ENCODE data around the gene STK32B.

The STK32B gene

DNA sequence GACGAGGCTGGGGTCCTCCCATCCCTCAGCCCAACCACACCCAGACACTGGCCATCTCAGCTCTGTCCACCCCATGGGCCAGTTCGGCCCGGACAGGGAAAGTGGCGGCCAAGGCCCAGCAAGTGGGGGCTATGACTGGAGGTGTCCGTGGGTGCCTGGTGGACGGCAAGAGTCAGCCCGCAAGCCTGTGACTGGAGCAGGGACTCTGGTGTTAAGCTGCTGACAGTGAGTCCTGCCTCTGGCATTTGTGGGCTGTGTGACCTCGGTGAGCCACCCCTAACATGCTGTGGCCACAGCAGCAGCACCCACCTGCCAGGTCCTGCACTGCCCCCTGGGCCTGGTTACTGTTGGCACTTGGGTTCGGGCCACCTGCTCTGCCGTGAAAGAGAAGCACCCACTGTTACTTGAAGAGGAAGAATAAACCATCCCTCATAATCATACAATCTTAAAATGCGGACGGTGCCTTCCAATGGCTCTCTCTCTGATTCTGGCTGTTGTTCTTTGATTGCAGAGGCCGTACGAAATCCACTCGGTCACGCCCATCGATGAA, 405.1 kb downstream of the STK32B start:
- POLR2A ChIA-PET = no interaction called here
- CTCF ChIA-PET = no interaction called here
- TF ChIP-seq, protein P1, sequence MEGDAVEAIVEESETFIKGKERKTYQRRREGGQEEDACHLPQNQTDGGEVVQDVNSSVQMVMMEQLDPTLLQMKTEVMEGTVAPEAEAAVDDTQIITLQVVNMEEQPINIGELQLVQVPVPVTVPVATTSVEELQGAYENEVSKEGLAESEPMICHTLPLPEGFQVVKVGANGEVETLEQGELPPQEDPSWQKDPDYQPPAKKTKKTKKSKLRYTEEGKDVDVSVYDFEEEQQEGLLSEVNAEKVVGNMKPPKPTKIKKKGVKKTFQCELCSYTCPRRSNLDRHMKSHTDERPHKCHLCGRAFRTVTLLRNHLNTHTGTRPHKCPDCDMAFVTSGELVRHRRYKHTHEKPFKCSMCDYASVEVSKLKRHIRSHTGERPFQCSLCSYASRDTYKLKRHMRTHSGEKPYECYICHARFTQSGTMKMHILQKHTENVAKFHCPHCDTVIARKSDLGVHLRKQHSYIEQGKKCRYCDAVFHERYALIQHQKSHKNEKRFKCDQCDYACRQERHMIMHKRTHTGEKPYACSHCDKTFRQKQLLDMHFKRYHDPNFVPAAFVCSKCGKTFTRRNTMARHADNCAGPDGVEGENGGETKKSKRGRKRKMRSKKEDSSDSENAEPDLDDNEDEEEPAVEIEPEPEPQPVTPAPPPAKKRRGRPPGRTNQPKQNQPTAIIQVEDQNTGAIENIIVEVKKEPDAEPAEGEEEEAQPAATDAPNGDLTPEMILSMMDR (IDR thresholded peaks at IDR 0.05; ENCODE audit: control extremely low read depth, extremely low read depth, low read depth, missing control alignments) = no peak
- no peak for DNase-seq (ENCODE audit: extremely low spot score)

DNA sequence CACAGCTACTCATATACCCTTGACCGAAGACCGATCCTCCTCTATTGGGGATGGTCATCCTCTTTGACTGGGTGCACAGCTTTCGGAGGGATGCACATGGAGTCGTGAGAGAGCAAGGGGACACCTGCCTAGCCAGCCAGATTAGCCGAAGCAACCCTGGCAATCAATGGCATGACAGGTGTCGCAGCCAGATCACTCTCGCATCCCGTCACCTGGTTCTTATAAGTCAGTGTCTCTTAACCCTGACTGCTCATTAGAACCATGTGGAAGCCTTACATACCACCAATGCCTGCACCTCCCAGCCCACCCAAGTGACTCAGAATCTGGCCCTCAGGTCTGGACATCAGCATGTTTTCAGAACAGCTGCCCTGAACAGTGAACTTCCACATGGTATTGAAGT, 407.4 kb downstream of the STK32B start:
- CTCF ChIA-PET = no interaction called here
- TF ChIP-seq, protein P1 (IDR thresholded peaks at IDR 0.05; ENCODE audit: control extremely low read depth, extremely low read depth, low read depth, missing control alignments) = no peak
- POLR2A ChIA-PET = no interaction called here
- no peak for DNase-seq (ENCODE audit: extremely low spot score)

DNA sequence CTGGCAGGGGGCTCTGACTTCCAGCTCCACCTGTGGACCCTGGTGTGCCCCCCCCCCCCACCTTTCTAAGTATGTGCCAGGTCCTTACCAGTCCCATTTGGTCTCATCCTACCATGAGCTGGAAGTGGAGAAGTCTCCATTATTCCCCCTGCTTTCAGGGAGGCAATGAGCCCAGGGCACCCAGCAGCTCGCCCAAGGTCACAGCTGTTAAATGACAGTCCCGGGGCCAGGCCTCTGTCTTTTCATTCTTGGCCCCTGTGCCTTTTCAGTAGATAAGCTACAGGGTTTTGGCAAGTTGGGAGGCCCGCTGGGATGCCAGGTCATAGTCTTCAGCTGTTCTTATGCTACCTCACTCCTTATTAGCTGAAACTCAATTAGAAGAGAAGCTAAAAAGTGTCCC, 408.0 kb downstream of the STK32B start:
- CTCF ChIA-PET = interaction anchor here (0.8 to 1.0 kb wide), 2 partner anchors 12 to 971 kb away, joined by 3 read pairs; no protein-coding TSS in a partner anchor
- DNase-seq (ENCODE audit: extremely low spot score) = no peak
- POLR2A ChIA-PET = no interaction called here
- TF ChIP-seq, protein P1 (IDR thresholded peaks at IDR 0.05; ENCODE audit: control extremely low read depth, extremely low read depth, low read depth, missing control alignments) = no peak

DNA sequence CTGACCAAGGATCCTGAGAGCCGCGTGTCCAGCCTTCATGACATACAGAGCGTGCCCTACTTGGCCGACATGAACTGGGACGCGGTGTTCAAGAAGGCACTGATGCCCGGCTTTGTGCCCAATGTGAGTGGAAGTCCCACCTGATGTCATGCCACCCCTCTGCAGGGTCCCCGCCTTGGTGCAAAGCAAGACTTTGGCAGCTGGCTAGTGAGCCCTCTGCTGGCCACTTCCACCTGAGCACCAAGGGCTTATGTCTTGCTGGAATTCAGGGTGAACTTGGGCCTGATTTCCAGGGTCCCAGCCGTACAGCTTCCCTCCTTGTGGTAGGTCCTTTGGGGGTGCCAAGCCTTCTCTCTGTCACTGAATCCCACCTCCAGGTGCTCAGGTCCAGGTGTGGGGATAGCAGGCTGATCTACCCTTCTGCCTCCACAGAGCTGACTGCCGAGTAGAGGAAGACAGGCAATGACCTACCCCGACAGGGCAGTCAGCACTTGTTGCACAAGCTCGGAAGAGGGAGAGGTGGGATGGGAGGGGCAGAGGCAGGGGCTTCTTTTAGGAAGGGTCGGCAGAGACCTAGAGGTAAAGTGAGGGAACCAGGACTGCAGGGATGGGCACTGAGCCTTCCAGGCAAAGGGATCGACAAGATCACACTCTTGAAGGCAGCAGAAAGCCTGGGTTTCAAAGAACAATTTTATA, 409.0 kb downstream of the STK32B start:
- CTCF ChIA-PET = interaction anchor here (0.8 to 1.0 kb wide), 2 partner anchors 11 to 972 kb away, joined by 3 read pairs; no protein-coding TSS in a partner anchor
- TF ChIP-seq, protein P1 (IDR thresholded peaks at IDR 0.05; ENCODE audit: control extremely low read depth, extremely low read depth, low read depth, missing control alignments) = peak; percentile 28
- POLR2A ChIA-PET = no interaction called here
- DNase-seq (ENCODE audit: extremely low spot score) = peak; percentile 35

DNA sequence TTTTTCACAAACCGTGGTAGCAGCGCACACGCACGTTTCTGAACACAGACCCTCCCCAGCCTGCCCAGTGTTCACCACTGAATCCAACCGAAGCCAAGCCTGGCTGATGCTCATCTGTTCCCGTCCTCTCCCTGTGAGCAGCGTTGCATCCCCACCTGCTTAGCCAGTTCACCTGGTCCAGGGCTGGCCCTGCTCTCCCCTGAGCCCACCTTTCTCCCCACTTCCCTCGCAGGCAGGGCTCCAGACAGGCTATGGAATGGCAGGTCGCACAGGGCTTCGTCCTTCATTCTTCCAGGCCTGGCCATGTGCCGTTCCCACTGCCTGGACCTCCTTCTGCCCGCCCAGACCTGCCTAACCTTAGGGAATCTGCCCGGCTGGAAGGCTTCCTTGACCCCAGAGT, 410.2 kb downstream of the STK32B start:
- POLR2A ChIA-PET = no interaction called here
- CTCF ChIA-PET = no interaction called here
- TF ChIP-seq, protein P1 (IDR thresholded peaks at IDR 0.05; ENCODE audit: control extremely low read depth, extremely low read depth, low read depth, missing control alignments) = no peak
- DNase-seq (ENCODE audit: extremely low spot score) = no peak

DNA sequence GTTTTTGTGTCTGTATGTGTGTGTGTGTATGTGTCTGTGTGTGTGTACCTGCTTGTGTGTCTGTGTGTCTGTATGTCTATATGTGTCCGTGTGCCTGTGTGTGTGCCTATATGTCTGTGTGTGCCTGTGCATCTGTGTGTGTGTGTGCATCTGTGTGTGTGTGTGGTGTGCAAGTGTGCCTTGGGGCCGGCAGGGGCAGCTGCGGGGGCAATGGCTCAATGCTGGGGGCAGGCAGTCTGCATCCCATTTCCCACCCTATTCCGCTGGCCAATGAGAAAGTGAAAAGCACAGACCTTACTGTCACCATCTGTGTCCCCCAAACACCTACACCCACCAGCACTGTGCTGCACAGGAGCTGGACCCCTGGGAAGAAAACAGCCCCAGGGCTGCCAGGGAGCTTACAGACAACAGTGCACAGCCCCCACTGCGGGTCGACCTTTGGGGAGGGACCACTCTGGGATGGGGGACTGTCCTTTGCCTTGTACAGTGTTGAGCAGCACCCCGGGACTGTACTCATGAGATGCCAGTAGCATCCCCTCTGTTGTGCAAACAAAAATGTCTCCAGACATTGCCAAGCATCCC, 411.1 kb downstream of the STK32B start:
- ChIA-PET POLR2A (no interaction called here), CTCF (no interaction called here)
- no peak for DNase-seq (ENCODE audit: extremely low spot score)
- TF ChIP-seq, protein P1 (IDR thresholded peaks at IDR 0.05; ENCODE audit: control extremely low read depth, extremely low read depth, low read depth, missing control alignments) = no peak

Data from GM10248 (cell line).